Mesenchymal stem cell (in vitro differentiated cells and primary cell): ENCODE data around the gene GRK3.

Source experiments
- DNase-seq: peaks from one replicate; pipeline ENCODE4 v3.0.0-alpha.2; 2013
- H2AFZ ChIP-seq: one replicate; pipeline ENCODE4 v1.6.1; 2013; ENCODE audit warnings: low read depth, mild to moderate bottlenecking, control low read depth, inconsistent platforms, low read length, moderate library complexity
- H2AK5ac ChIP-seq: 2 replicates; pipeline ENCODE4 v1.6.1; 2013; ENCODE audit warnings: low read length, moderate library complexity, mild to moderate bottlenecking, inconsistent platforms; ENCODE audit not compliant: severe bottlenecking
- H2BK120ac ChIP-seq: one replicate; pipeline ENCODE4 v1.6.1; 2013; ENCODE audit warnings: low read depth, mild to moderate bottlenecking, inconsistent platforms, low read length, moderate library complexity
- H2BK12ac ChIP-seq, 2 experiments: one replicate each; pipeline ENCODE4 v1.6.1; 2013; ENCODE audit warnings: inconsistent platforms in 2 of 2, low read length in 2 of 2, mild to moderate bottlenecking in 2 of 2, moderate library complexity in 2 of 2, control low read depth in 1 of 2
- H2BK15ac ChIP-seq: one replicate; pipeline ENCODE4 v1.6.1; 2013; ENCODE audit warnings: mild to moderate bottlenecking, low read depth, inconsistent platforms; ENCODE audit not compliant: poor library complexity, severe bottlenecking
- H2BK5ac ChIP-seq: 2 replicates; pipeline ENCODE4 v1.6.1; 2013; ENCODE audit warnings: low read depth, mild to moderate bottlenecking, low read length, control low read depth, inconsistent platforms; ENCODE audit not compliant: poor library complexity, severe bottlenecking
- H3K14ac ChIP-seq, 2 experiments: one replicate each; pipeline ENCODE4 v1.6.1; 2013; ENCODE audit warnings: inconsistent platforms in 2 of 2, low read length in 2 of 2, control low read depth in 1 of 2, mild to moderate bottlenecking in 1 of 2, moderate library complexity in 1 of 2
- H3K18ac ChIP-seq, 2 experiments: one replicate each; pipeline ENCODE4 v1.6.1; 2013; ENCODE audit warnings: inconsistent platforms in 2 of 2, low read length in 2 of 2, control low read depth in 1 of 2, low read depth in 1 of 2, mild to moderate bottlenecking in 1 of 2
- H3K23ac ChIP-seq, 2 experiments: one replicate each; pipeline ENCODE4 v1.6.1; 2013; ENCODE audit warnings: inconsistent platforms in 2 of 2, low read length in 2 of 2, mild to moderate bottlenecking in 2 of 2, moderate library complexity in 2 of 2, control low read depth in 1 of 2
- H3K27ac ChIP-seq: 2 replicates; pipeline ENCODE4 v1.5.1; 2013; ENCODE audit warnings: mild to moderate bottlenecking, moderate library complexity, low read length, control low read depth, inconsistent platforms; ENCODE audit not compliant: poor library complexity, severe bottlenecking
- H3K27me3 ChIP-seq, 2 experiments: 2 replicates each; pipeline versions ENCODE4 v1.6.1 to v1.7.0; 2013; ENCODE audit warnings: low read length in 2 of 2, mild to moderate bottlenecking in 2 of 2, moderate library complexity in 2 of 2, control low read depth in 1 of 2, inconsistent platforms in 1 of 2; ENCODE audit not compliant: control insufficient read depth in 1 of 2, insufficient read depth in 1 of 2
- H3K36me3 ChIP-seq, 2 experiments: 2 replicates each; pipeline versions ENCODE4 v1.6.1 to v1.7.0; 2013; ENCODE audit warnings: low read length in 2 of 2, control low read depth in 1 of 2, inconsistent platforms in 1 of 2, low read depth in 1 of 2, mild to moderate bottlenecking in 1 of 2; ENCODE audit not compliant: insufficient read depth in 2 of 2, control insufficient read depth in 1 of 2
- H3K4ac ChIP-seq, 2 experiments: one replicate each; pipeline ENCODE4 v1.6.1; 2013; ENCODE audit warnings: inconsistent platforms in 2 of 2, low read length in 2 of 2, mild to moderate bottlenecking in 2 of 2, moderate library complexity in 2 of 2, control low read depth in 1 of 2, low read depth in 1 of 2
- H3K4me1 ChIP-seq: 2 replicates; pipeline ENCODE4 v1.6.1; 2013; ENCODE audit warnings: low read depth, low read length, control low read depth; ENCODE audit not compliant: control insufficient read depth, insufficient read depth
- H3K4me2 ChIP-seq: 2 replicates; pipeline ENCODE4 v1.6.1; 2013; ENCODE audit warnings: low read length, mild to moderate bottlenecking, inconsistent platforms; ENCODE audit not compliant: poor library complexity, severe bottlenecking
- H3K4me3 ChIP-seq, 2 experiments: 2 replicates each; pipeline versions ENCODE4 v1.5.1 to v1.7.0; 2013; ENCODE audit warnings: low read length in 2 of 2, mild to moderate bottlenecking in 2 of 2, control low read depth in 1 of 2, low read depth in 1 of 2; ENCODE audit not compliant: insufficient read depth in 1 of 2
- H3K79me1 ChIP-seq: replicated peaks from 2 replicates; pipeline ENCODE4 v1.6.1; 2013; ENCODE audit warnings: mild to moderate bottlenecking, control low read depth, low read length, inconsistent platforms; ENCODE audit not compliant: poor library complexity, severe bottlenecking
- H3K9ac ChIP-seq: 2 replicates; pipeline ENCODE4 v1.7.0; 2013; ENCODE audit warnings: mild to moderate bottlenecking, low read length, moderate library complexity
- H3K9me3 ChIP-seq: 2 replicates; pipeline ENCODE4 v1.7.0; 2013; ENCODE audit warnings: mild to moderate bottlenecking, low read length; ENCODE audit not compliant: control insufficient read depth
- H4K8ac ChIP-seq: one replicate; pipeline ENCODE4 v1.6.1; 2013; ENCODE audit warnings: inconsistent platforms, mild to moderate bottlenecking, low read length, moderate library complexity
- H4K91ac ChIP-seq: one replicate; pipeline ENCODE4 v1.6.1; 2013; ENCODE audit warnings: mild to moderate bottlenecking, low read length, inconsistent platforms
- WGBS: methylation state at CpG from one replicate; pipeline ENCODE4 v1.1.7; 2013; ENCODE audit warnings: mixed read lengths; 5-methylcytosine and 5-hydroxymethylcytosine counted together

The GRK3 gene

DNA sequence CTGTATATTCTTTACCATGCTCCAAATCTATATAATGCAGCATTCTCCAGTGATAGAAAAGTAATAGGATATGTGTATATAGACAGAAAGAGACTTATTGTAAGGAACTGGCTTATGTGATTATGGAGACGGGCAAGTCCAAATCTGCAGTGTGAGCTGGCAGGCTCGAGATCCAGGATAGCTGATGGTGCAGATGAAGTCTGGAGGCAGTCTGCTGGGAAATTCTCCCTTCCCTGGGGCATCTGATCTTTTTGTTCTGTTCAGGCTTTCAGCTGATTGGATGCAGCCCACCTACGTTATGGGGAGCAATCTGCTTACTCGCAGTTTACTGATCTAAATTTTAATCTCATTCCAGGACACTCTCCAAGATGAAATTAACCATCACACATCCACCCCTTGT, 73.2 kb downstream of the GRK3 start:
- Histone ChIP-seq H2AFZ (no peak overlapping the region), H3K4me1 (no peaks in the 10 kb centered on the region), H3K14ac (no peak overlapping the region), H4K8ac (no peak overlapping the region), H3K18ac (no peak overlapping the region), H2AK5ac (no peak overlapping the region), H2BK120ac (no peak overlapping the region), H3K9me3 (peaks cover 6% of the 10 kb centered on the region), H3K36me3 (peaks cover 0 to 7% of the 10 kb centered on the region in 2 experiments), H2BK15ac (no peak overlapping the region), H3K4me2 (no peak overlapping the region), H2BK12ac (no peak overlapping the region), H3K9ac (no peak overlapping the region), H3K27ac (no peak overlapping the region), H3K27me3 (no peaks in the 10 kb centered on the region), H4K91ac (no peak overlapping the region), H3K4ac (no peak overlapping the region), H3K4me3 (no peak overlapping the region), H3K23ac (no peak overlapping the region), H3K79me1 (no peaks in the 10 kb centered on the region), H2BK5ac (no peak overlapping the region)
- WGBS, result 86% methylated on average over 4 of the region's 4 CpGs
- DNase-seq, result no peak

DNA sequence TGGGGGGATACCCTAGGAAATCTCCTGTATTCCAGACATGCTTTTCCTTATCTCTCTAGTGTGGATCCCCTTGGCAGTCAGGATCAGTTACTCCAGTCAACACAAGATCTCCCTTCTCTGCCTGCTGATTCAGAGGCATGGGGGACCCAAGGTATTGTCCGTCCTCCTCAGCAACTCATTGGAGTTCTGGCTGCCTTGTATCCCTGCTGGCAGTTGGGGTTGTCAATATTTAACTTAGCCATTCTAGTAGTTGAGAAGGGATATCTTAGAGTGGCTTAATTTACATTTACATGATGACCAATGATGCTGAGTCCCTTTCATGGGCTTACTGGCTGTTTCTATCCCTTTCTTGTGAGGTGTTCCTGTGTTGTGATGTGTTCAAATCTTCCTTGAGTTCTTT, 74.2 kb downstream of the GRK3 start:
- Histone ChIP-seq H3K9ac (no peak overlapping the region), H3K4me2 (no peak overlapping the region), H3K23ac (no peak overlapping the region), H4K91ac (no peak overlapping the region), H3K18ac (no peak overlapping the region), H2BK12ac (no peak overlapping the region), H3K27me3 (no peaks in the 10 kb centered on the region), H2BK5ac (no peak overlapping the region), H2BK120ac (no peak overlapping the region), H3K79me1 (no peaks in the 10 kb centered on the region), H2BK15ac (no peak overlapping the region), H3K14ac (no peak overlapping the region), H3K4me1 (no peaks in the 10 kb centered on the region), H4K8ac (no peak overlapping the region), H2AK5ac (no peak overlapping the region), H3K4ac (no peak overlapping the region), H3K36me3 (peaks cover 0 to 7% of the 10 kb centered on the region in 2 experiments), H3K9me3 (peaks cover 6% of the 10 kb centered on the region), H3K4me3 (no peak overlapping the region), H2AFZ (no peak overlapping the region), H3K27ac (no peak overlapping the region)
- no peak for DNase-seq
- WGBS, result 100% methylated on average over 1 of the region's 1 CpG

DNA sequence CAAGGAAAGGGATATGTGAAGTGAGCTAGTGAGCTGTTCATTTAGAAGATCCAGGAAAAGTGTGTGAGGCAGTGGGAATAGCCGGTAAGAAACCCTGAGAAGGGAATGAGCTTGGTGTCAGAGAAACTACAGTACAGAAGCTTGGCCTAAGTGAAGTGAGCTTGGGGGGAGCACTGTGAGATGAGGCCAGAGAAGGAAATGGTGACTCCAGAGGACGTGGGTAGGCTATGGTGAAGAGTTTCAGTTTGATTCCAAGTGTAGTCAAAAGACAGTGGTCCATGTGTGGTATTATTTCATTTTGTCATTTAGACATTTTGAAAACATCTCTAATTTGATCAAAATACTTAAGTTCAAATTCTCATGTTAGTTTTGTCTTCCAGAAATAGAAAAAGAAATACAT, 77.2 kb downstream of the GRK3 start:
- Histone ChIP-seq H3K18ac (no peak overlapping the region), H3K14ac (no peak overlapping the region), H2AFZ (no peak overlapping the region), H2BK5ac (no peak overlapping the region), H3K23ac (no peak overlapping the region), H3K4me1 (no peaks in the 10 kb centered on the region), H3K79me1 (no peaks in the 10 kb centered on the region), H2BK120ac (no peak overlapping the region), H3K4ac (no peak overlapping the region), H2BK12ac (no peak overlapping the region), H4K8ac (no peak overlapping the region), H4K91ac (no peak overlapping the region), H3K27ac (no peak overlapping the region), H2AK5ac (no peak overlapping the region), H2BK15ac (no peak overlapping the region), H3K4me2 (no peak overlapping the region), H3K9me3 (peaks cover 6% of the 10 kb centered on the region), H3K4me3 (no peak overlapping the region), H3K27me3 (no peaks in the 10 kb centered on the region), H3K9ac (no peak overlapping the region), H3K36me3 (peaks cover 0 to 7% of the 10 kb centered on the region in 2 experiments)
- DNase-seq, result no peak
- WGBS, result 81% methylated on average over 2 of the region's 2 CpGs

DNA sequence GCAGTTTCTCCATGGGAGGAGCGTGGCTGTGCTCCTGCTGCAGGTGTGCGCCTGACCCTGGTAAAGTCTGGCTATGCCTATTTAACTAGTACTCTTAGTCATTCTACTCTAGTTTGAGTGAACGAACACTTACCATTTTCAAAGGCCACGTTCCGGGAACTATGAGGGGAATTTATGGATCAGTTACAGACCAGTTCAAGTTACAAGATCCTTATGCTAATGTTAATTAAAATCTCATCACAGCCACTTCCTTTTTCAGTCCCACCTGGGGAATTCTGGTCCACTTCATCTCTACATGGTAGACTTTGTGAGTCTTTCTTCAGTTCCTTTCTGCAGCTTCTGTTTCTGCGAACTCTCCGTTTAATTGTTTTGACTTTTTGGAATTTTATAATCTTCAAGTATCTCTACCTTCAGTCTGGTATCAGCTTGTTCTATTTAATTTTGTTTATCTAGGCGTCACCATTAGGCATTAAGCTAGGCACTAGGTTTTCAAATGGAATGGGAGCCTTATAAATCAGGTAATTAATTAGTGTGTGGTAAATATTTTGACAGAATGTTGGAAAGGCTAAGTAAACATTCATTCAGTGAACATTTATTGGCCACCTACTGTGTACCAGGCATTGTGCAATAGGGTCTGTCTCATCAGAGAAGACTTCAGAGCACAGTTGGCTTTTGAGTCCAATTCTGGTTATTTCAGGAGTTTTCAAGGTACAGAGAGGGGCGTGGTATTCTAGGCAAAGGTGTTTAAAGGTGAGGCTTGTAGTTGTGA, 78.9 kb downstream of the GRK3 start:
- H2BK120ac ChIP-seq, result no peak overlapping the region
- H4K8ac ChIP-seq, result no peak overlapping the region
- no peak overlapping the region for H3K27ac ChIP-seq
- no peak overlapping the region for H2BK5ac ChIP-seq
- no peak overlapping the region for H3K14ac ChIP-seq
- no peak for DNase-seq
- H3K4ac ChIP-seq, result no peak overlapping the region
- H2AK5ac ChIP-seq, result no peak overlapping the region
- no peaks in the 10 kb centered on the region for H3K79me1 ChIP-seq
- no peaks in the 10 kb centered on the region for H3K4me1 ChIP-seq
- no peak overlapping the region for H2BK15ac ChIP-seq
- H4K91ac ChIP-seq, result no peak overlapping the region
- H2BK12ac ChIP-seq, result no peak overlapping the region
- no peak overlapping the region for H3K9ac ChIP-seq
- H2AFZ ChIP-seq, result no peak overlapping the region
- peaks cover 0 to 3% of the 10 kb centered on the region in 2 experiments for H3K36me3 ChIP-seq
- no peak overlapping the region for H3K4me2 ChIP-seq
- H3K27me3 ChIP-seq, result no peaks in the 10 kb centered on the region
- peaks cover 6% of the 10 kb centered on the region for H3K9me3 ChIP-seq
- no peak overlapping the region for H3K4me3 ChIP-seq
- WGBS, result 79% methylated on average over 7 of the region's 9 CpGs
- no peak overlapping the region for H3K23ac ChIP-seq
- no peak overlapping the region for H3K18ac ChIP-seq
